Measurements from ENCODE around the gene STRIP1. TPM values are rescaled to one million over a fixed set of nuclear protein-coding genes. Genes with fewer than 3 reads are reported as not detected.

Gene STRIP1
- total RNA-seq, 1 donor = 51.4 TPM

GRCh38 chr1:110068646-110069403, 34.4 kb downstream of the STRIP1 start:
- peak; percentile 84 for DNase-seq (ENCODE audit: insufficient read length, low spot score, missing footprints)
- Histone ChIP-seq H4K20me1 (ENCODE audit: insufficient read depth, low read length) (peaks cover 4% of the 10 kb centered on the region), H3K4me1 (ENCODE audit: insufficient read depth, low read length) (no peaks in the 10 kb centered on the region), H3K79me2 (ENCODE audit: insufficient read depth, low read length) (no peaks in the 10 kb centered on the region), H3K4me3 (ENCODE audit: insufficient read depth, low read length) (no peak overlapping the region), H3K9me3 (ENCODE audit: low read depth, low read length) (no peaks in the 10 kb centered on the region), H3K4me2 (ENCODE audit: insufficient read depth, low read length) (no peak overlapping the region), H3K27me3 (ENCODE audit: insufficient read depth, low read length) (peaks cover 68% of the 10 kb centered on the region), H3K36me3 (ENCODE audit: insufficient read depth, low read length) (no peaks in the 10 kb centered on the region), H3K27ac (ENCODE audit: low read depth, low read length) (no peak overlapping the region), H2AFZ (ENCODE audit: low read length) (no peak overlapping the region)
- TF ChIP-seq CTCF (IDR thresholded peaks at IDR 0.05; ENCODE audit: extremely low read depth, low read depth, low read length) = no peak

- peaks cover 73% of the 10 kb centered on the region for H3K27me3 ChIP-seq (ENCODE audit: insufficient read depth, low read length)
- no peak overlapping the region for H3K4me2 ChIP-seq (ENCODE audit: insufficient read depth, low read length)
Observed at GRCh38 chr1:110069404-110070281, 35.2 kb downstream of the STRIP1 start.

GRCh38 chr1:110070282-110070669, 35.9 kb downstream of the STRIP1 start:
- H3K36me3 ChIP-seq (ENCODE audit: insufficient read depth, low read length) = no peaks in the 10 kb centered on the region
- no peak overlapping the region for H3K4me2 ChIP-seq (ENCODE audit: insufficient read depth, low read length)
- H3K27me3 ChIP-seq (ENCODE audit: insufficient read depth, low read length) = peaks cover 73% of the 10 kb centered on the region
- peaks cover 4% of the 10 kb centered on the region for H4K20me1 ChIP-seq (ENCODE audit: insufficient read depth, low read length)
- no peak for TF ChIP-seq CTCF (IDR thresholded peaks at IDR 0.05; ENCODE audit: extremely low read depth, low read depth, low read length)
- H2AFZ ChIP-seq (ENCODE audit: low read length) = no peak overlapping the region
- peak; percentile 80 for DNase-seq (ENCODE audit: insufficient read length, low spot score, missing footprints)
- H3K79me2 ChIP-seq (ENCODE audit: insufficient read depth, low read length) = no peaks in the 10 kb centered on the region
- H3K4me3 ChIP-seq (ENCODE audit: insufficient read depth, low read length) = no peak overlapping the region
- no peaks in the 10 kb centered on the region for H3K4me1 ChIP-seq (ENCODE audit: insufficient read depth, low read length)
- H3K27ac ChIP-seq (ENCODE audit: low read depth, low read length) = no peak overlapping the region
- H3K9me3 ChIP-seq (ENCODE audit: low read depth, low read length) = no peaks in the 10 kb centered on the region

More at GRCh38 chr1:110069404-110070281, 35.2 kb downstream of the STRIP1 start:
- Histone ChIP-seq H3K4me3 (ENCODE audit: insufficient read depth, low read length) (no peak overlapping the region), H2AFZ (ENCODE audit: low read length) (no peak overlapping the region), H4K20me1 (ENCODE audit: insufficient read depth, low read length) (peaks cover 4% of the 10 kb centered on the region), H3K27ac (ENCODE audit: low read depth, low read length) (no peak overlapping the region), H3K79me2 (ENCODE audit: insufficient read depth, low read length) (no peaks in the 10 kb centered on the region), H3K36me3 (ENCODE audit: insufficient read depth, low read length) (no peaks in the 10 kb centered on the region), H3K9me3 (ENCODE audit: low read depth, low read length) (no peaks in the 10 kb centered on the region), H3K4me1 (ENCODE audit: insufficient read depth, low read length) (no peaks in the 10 kb centered on the region)
- DNase-seq (ENCODE audit: insufficient read length, low spot score, missing footprints) = peak; percentile 86
- no peak for TF ChIP-seq CTCF (IDR thresholded peaks at IDR 0.05; ENCODE audit: extremely low read depth, low read depth, low read length)

All from osteoblast (primary cell).